Measurements from ENCODE around the gene UTP11.

UTP11 gene

DNA sequence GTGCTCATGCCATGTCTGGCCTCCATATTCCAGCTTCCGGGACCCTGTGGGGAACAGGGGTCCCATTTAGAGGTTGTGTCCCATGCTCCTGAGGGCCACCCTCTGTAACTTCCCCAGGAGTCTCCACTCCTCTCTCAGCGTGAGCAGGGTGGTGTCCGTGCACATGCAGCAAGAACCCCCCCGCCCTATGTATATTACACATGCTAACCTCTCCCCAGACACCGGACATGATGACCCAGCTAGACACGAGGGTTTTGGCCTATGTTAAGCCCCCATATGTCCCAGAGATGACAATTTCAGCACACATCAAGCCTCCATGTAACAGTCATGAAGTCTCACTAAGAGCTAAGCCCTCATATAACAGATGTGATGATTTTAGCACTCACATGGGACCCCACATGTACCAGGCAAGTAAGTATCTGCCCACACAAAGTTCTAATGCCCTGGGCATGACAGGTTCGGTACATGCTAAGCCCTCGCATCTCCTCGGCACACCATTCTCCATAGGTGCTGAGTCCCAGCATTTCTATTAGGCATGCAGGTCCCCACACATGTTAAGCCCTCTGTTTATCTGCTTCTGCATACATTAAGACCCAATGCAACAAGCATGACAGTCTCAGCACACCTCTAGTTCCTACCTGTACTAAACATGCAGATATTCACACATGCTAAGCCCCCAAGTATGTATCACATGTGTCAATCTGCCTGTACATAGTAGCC, 14.3 kb upstream of the UTP11 start:
- ATAC-seq (no peak), DNase-seq (no peak)
- Mint-ChIP-seq H3K27me3 (no peaks in the 10 kb centered on the region), H3K27ac (peak overlapping the region; percentile 31), H3K36me3 (ENCODE audit: low read depth) (peaks cover 32% of the 10 kb centered on the region), H3K9me3 (no peaks in the 10 kb centered on the region), H3K4me1 (peaks cover 68% of the 10 kb centered on the region), H3K4me3 (no peak overlapping the region)

- Mint-ChIP-seq H3K36me3 (ENCODE audit: low read depth) (peaks cover 36% of the 10 kb centered on the region), H3K4me3 (peak overlapping the region; percentile 64), H3K9me3 (no peaks in the 10 kb centered on the region), H3K27me3 (no peaks in the 10 kb centered on the region), H3K27ac (peak overlapping the region; percentile 92), H3K4me1 (peaks cover 75% of the 10 kb centered on the region)
- DNase-seq (no peak), ATAC-seq (no peak)
Observed at GRCh38 chr1:37998913-37999429, 13.6 kb upstream of the UTP11 start.

DNA sequence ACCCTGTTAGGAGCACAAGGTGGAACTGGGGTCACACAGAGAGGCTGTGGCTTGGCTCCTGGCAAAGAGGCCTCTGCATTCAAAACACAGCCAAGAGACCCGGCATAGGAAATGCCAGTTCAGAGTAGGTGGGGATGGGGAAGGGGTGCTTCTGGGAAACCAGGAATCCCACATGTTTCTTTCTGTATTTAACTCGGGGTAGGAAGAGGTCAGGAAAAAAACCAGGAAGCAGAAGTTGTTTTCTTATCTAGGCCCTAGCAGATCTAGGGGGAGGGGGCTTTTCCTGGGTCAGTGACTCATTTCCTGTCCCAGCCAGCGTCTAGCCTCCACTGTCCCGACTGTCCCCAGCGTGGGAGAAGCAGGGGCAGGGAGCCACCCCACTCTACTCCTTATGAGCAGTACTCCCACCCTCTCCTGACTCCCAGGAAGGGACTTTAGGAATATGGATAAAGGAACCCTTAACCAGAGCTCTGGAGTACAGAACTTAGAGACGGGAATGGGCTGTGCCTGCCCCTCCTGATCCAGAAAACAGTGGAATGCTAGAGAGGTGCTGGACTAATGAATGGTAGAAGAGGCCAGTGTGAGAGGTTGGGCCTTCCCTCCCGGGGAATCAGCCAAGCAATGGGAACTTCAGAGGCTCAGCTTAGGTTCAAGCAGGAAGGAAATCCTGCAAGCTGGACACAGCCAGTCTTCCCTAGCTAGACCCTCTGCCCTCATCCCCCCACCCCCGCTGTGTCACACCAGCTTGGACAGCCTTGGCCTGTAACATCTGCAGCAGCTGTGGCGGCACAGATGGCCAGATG, 12.9 kb upstream of the UTP11 start:
- H3K27me3 Mint-ChIP-seq: no peaks in the 10 kb centered on the region
- ATAC-seq: no peak
- H3K9me3 Mint-ChIP-seq: no peaks in the 10 kb centered on the region
- peaks cover 75% of the 10 kb centered on the region for H3K4me1 Mint-ChIP-seq
- H3K27ac Mint-ChIP-seq: peak overlapping the region; percentile 92
- H3K4me3 Mint-ChIP-seq: peak overlapping the region; percentile 64
- H3K36me3 Mint-ChIP-seq (ENCODE audit: low read depth): peaks cover 41% of the 10 kb centered on the region
- DNase-seq: peak; percentile 43

GRCh38 chr1:38000233-38000528, 12.4 kb upstream of the UTP11 start:
- peak overlapping the region; percentile 64 for H3K4me3 Mint-ChIP-seq
- ATAC-seq (no peak), DNase-seq (no peak)
- no peaks in the 10 kb centered on the region for H3K9me3 Mint-ChIP-seq
- no peaks in the 10 kb centered on the region for H3K27me3 Mint-ChIP-seq
- H3K4me1 Mint-ChIP-seq: peaks cover 70% of the 10 kb centered on the region
- peak overlapping the region; percentile 92 for H3K27ac Mint-ChIP-seq
- H3K36me3 Mint-ChIP-seq (ENCODE audit: low read depth): peaks cover 37% of the 10 kb centered on the region

DNA sequence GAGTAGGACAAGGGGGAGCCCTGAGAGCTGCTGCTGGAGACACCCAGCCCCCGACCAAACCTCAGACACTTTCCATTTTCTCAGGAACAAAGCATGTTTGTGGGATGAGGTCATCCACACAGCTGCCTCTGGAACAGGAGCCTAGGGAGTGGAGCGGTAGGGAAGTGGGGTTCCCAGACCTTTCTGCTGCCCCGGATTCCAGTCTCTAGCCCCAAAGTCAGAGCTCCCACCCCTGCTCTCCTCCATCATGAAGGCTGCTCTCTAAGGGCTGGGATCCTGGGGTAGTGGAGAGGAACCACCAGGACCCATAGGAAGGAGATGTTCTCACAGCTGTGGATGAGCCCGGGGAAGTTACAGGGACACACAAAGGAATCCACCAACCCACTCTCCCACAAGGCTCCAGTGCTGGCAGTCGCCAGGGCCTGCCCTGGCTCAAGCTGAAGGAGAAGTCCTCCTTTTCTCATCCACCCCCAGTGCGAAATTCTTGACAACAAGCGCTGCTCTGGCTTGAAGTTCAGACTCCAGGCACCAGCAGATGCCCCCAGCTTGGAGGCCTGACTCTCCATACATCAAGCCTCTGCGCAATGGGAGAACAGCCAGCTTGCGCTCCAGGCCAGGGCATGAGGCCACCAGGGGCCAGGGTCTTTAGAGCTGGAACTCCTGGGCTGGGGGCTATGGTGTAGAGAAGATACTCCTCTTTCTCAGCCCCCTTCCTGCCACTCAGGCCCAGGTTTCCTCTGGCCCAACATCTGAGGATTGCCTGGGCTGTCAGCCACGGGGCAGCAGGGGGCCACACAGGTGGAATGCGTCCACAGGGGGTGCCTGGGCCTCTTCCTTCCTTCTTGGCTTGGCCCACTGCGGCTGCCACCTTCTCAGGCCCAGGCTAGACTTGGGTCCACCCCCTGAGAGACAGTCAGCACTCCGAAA, 11.7 kb upstream of the UTP11 start:
- peak overlapping the region; percentile 92 for H3K27ac Mint-ChIP-seq

DNA sequence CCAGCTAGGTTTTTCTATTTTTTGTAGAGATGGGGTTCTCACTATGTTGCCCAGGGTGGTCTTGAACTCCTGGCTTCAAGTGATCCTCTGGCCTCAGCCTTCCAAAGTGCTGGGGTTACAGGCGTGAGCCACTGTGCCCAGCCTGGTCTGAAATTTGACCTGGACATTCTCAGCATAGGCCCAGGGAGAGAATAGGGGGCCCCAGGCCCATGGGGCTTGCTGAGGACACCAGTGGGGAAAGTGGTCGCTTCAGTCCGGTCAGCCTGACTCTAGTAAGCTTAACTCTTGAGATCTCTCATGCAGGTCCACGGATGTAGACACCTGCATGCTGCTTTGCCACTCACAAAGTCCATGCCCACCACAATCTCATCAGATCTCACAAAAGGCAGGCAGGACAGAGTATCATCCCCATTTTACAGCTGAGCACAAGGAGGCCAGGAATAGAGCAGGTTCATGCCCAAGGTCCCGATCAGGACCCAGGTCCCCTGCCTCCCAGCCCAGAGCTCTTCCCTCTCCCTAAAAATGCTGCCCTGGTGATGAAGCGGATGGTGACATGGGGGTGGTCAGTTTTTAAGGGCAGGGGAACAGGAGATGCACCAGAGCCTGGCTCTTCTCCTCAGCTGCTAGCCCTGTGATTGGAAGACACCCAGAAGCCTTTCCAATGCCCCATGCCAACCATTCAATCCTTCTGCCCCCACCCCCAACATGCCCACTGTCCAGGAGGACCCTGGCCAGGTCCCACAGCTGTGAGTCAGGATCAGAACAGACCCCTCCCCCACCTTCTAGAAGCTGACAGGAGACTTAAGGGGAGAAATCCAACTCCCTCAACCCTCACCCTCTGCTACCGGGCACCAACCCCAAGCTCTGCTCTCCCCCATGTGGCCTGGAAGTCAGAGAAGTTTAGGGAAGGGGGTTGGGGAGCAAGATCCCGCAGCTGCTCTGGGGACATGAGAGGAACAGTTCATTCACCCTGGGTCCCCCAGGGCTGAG, 9.0 kb upstream of the UTP11 start:
- H3K36me3 Mint-ChIP-seq (ENCODE audit: low read depth): peaks cover 22% of the 10 kb centered on the region
- no peaks in the 10 kb centered on the region for H3K9me3 Mint-ChIP-seq
- no peak for ATAC-seq
- H3K4me3 Mint-ChIP-seq: peak overlapping the region; percentile 90
- H3K4me1 Mint-ChIP-seq: peaks cover 67% of the 10 kb centered on the region
- no peak for DNase-seq
- no peaks in the 10 kb centered on the region for H3K27me3 Mint-ChIP-seq
- peak overlapping the region; percentile 88 for H3K27ac Mint-ChIP-seq

More for the DNA sequence above, 11.7 kb upstream of the UTP11 start:
- H3K9me3 Mint-ChIP-seq: no peaks in the 10 kb centered on the region
- DNase-seq (no peak), ATAC-seq (no peak)
- H3K4me1 Mint-ChIP-seq: peaks cover 68% of the 10 kb centered on the region
- H3K27me3 Mint-ChIP-seq: no peaks in the 10 kb centered on the region
- peaks cover 34% of the 10 kb centered on the region for H3K36me3 Mint-ChIP-seq (ENCODE audit: low read depth)
- H3K4me3 Mint-ChIP-seq: peak overlapping the region; percentile 64

- Mint-ChIP-seq H3K4me1 (peaks cover 67% of the 10 kb centered on the region), H3K4me3 (peak overlapping the region; percentile 90), H3K27ac (peak overlapping the region; percentile 88), H3K27me3 (no peaks in the 10 kb centered on the region), H3K9me3 (no peaks in the 10 kb centered on the region), H3K36me3 (ENCODE audit: low read depth) (peaks cover 14% of the 10 kb centered on the region)
- DNase-seq (peak; percentile 30), ATAC-seq (peak; percentile 42)
Observed at GRCh38 chr1:38004284-38005108, 8.0 kb upstream of the UTP11 start.

DNA sequence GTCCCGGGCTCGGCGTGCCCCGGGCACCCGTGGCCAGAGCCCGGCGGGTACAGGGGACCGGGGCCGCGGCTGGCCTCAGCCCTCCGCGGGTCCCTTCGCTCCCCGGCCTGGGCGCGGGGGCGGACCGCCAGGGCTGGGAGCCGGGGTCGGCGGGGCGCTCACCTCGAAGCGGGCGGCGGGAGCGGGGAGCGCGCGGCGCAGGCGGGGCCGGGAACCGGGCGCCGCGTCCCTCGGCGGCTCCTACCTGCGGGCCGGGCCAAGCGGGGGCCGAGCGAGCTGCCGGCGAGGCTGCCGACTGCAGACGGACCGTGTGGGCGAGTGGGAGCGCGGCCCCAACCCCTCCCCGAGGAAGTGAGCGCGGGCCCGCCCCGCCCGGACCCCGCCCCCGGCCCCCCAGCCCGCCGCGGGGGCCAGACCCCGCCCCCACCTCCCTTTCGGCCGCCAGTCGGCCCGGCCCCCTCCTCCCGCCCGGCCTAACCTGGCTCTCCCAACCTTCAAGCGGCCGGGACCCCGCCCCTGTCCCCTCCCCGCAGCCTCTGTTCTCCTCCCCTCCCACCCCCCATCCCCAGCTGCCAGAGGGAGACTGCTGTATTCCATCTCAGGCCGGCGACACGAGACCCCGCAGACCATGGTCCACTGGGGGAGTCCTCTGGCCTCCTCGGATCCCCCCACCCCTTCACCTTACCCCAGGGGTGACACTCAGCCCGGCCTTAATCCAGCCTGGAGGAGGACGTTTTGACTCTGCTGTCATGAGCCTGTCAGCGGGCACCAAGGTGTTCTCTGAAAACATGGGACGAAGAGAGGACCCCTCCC, 7.1 kb upstream of the UTP11 start, which contains the start of gene FHL3:
Gene FHL3 (minus strand): TSS at position 320 of the 813 bp plus-strand sequence. CDS start 6,102 bp downstream, outside the sequence.
- peaks cover 14% of the 10 kb centered on the region for H3K36me3 Mint-ChIP-seq (ENCODE audit: low read depth)
- H3K4me1 Mint-ChIP-seq: peaks cover 67% of the 10 kb centered on the region
- peak within 1 kb of the TSS; percentile 88 for H3K27ac Mint-ChIP-seq
- H3K9me3 Mint-ChIP-seq: no peaks in the 10 kb centered on the region
- DNase-seq (peak; percentile 60), ATAC-seq (peak; percentile 3)
- no peaks in the 10 kb centered on the region for H3K27me3 Mint-ChIP-seq
- H3K4me3 Mint-ChIP-seq: peak within 1 kb of the TSS; percentile 90

DNA sequence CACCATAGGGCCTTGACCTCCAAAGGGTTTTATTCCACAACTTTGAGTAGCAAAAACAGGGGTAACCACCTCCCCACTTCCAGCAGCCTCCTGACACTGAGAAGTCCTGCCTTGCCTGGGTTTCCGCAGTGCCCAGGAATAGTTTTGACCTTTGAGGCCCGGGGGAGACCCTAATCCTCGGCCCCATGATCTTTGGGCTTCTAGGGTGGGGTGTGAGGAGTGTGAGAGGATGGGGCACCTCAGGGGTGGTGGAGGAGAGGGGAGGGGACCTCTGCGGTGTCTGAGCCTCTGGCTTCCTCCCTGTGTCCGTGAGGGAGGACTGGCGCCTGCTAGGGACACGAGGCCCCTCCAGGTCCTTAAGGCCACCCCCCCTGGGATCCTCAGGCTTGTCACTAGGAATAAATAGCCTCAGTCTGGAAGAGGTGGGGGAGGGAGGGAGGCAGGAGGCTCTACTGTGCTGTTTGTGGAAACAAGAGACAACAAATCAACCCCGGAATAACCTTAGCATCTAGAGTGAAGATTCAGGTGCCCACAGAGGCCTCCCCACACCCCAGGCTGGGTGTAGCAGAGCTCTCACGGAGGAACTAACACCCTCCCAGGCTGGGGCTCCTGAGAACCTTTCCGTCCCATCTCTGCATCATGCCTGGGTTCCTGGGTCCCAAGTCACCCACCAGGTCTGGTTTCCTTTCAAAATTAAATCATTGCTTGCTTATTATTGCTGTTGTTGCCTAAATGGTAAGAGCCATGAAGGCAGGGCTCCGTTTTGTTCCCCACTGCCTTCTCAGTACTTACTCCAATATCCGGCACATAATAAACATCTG, 6.3 kb upstream of the UTP11 start:
- Mint-ChIP-seq H3K9me3 (no peaks in the 10 kb centered on the region), H3K27ac (no peak overlapping the region), H3K27me3 (no peaks in the 10 kb centered on the region), H3K4me1 (peaks cover 67% of the 10 kb centered on the region), H3K36me3 (ENCODE audit: low read depth) (peaks cover 14% of the 10 kb centered on the region), H3K4me3 (peak overlapping the region; percentile 55)
- DNase-seq (no peak), ATAC-seq (no peak)

- peaks cover 72% of the 10 kb centered on the region for H3K4me1 Mint-ChIP-seq
- peak; percentile 83 for ATAC-seq
- H3K36me3 Mint-ChIP-seq (ENCODE audit: low read depth): peaks cover 16% of the 10 kb centered on the region
- H3K4me3 Mint-ChIP-seq: peak overlapping the region; percentile 72
- no peaks in the 10 kb centered on the region for H3K27me3 Mint-ChIP-seq
- no peaks in the 10 kb centered on the region for H3K9me3 Mint-ChIP-seq
- DNase-seq: peak; percentile 58
- H3K27ac Mint-ChIP-seq: peak overlapping the region; percentile 100
Observed at GRCh38 chr1:38009088-38009840, 3.3 kb upstream of the UTP11 start.

- H3K4me1 Mint-ChIP-seq: peaks cover 73% of the 10 kb centered on the region
- H3K27ac Mint-ChIP-seq: peak overlapping the region; percentile 100
- H3K9me3 Mint-ChIP-seq: no peaks in the 10 kb centered on the region
- ATAC-seq (no peak), DNase-seq (no peak)
- H3K36me3 Mint-ChIP-seq (ENCODE audit: low read depth): peaks cover 17% of the 10 kb centered on the region
- H3K27me3 Mint-ChIP-seq: no peaks in the 10 kb centered on the region
- peak overlapping the region; percentile 72 for H3K4me3 Mint-ChIP-seq
Observed at GRCh38 chr1:38009841-38010180, 2.7 kb upstream of the UTP11 start.
